Right atrium auricular region (tissue), 2 donors: ENCODE results near the gene STAP1. TPM values are rescaled to one million over a fixed set of nuclear protein-coding genes. Genes with fewer than 3 reads are reported as not detected.

Experiments
- DNase-seq: peaks from one replicate; pipeline ENCODE4 v3.0.0-alpha.2; 2019; ENCODE audit warnings: low spot score
- H3K27ac ChIP-seq, 2 donors: fragments of 200-600 bp; sonication (generic); 1 replicate in 1 of 2; 2 replicates in 1 of 2; pipeline ENCODE4 v1.5.1; 2016 to 2019
- H3K27me3 ChIP-seq, 2 donors: fragments of 200-600 bp; sonication (generic); one replicate each; pipeline versions ENCODE4 v1.5.1 to v1.6.0; 2017 to 2019
- H3K36me3 ChIP-seq: fragments of 200-600 bp; sonication (generic); one replicate; pipeline ENCODE4 v1.5.1; 2016
- H3K4me1 ChIP-seq, 2 donors: fragments of 200-600 bp; sonication (generic); one replicate each; pipeline versions ENCODE4 v1.5.1 to v1.6.0; 2017 to 2019
- H3K4me3 ChIP-seq, 2 donors: fragments of 200-600 bp; sonication (generic); 1 replicate in 1 of 2; 2 replicates in 1 of 2; pipeline ENCODE4 v1.5.1; 2017 to 2019; ENCODE audit warnings: mild to moderate bottlenecking in 1 of 2, moderate library complexity in 1 of 2
- H3K9me3 ChIP-seq, 2 donors: fragments of 200-600 bp; sonication (generic); one replicate each; pipeline ENCODE4 v1.5.1; 2019
- total RNA-seq, 2 donors: library from RNA; depleted of rRNA; stranded (reverse); fragments of >200 nt; gene quantifications; one replicate each; pipeline ENCODE4 v1.1.0, GENCODE V29; 2016
- TF ChIP-seq, protein P1 (sequence below), 2 donors: fragments of 200-600 bp; sonication (generic); IDR thresholded peaks; one replicate each; pipeline ENCODE4 v1.5.1; 2019; ENCODE audit warnings: antibody characterized with exemption in 2 of 2

STAP1 gene
- total RNA-seq, 2 donors from 2014 or later, result not detected

DNA sequence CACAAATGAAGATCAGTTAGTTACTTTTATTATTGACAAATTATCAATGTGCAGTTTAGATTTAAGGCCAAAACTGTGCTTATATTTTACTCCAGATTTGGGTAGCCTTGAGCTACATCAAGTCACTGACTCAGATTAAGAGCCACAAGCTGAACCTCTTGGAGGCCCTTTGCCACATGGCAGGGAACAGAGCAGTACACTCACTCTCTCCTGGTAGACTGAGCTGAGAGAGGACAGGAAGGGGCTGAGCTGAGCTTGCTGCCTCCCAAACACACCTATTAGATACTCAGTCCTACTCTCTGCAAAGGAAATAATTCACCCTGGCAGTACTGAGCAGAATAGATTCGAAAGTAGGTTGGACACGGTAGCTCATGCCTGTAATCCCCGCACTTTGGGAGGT lies 7.8 kb downstream of the STAP1 start:
- DNase-seq, result no peak
- Histone ChIP-seq H3K36me3 (no peaks in the 10 kb centered on the region), H3K4me3 (no peak overlapping the region), H3K9me3 (no peaks in the 10 kb centered on the region), H3K27ac (no peak overlapping the region), H3K4me1 (no peaks in the 10 kb centered on the region), H3K27me3 (no peaks in the 10 kb centered on the region)
- TF ChIP-seq, protein P1, sequence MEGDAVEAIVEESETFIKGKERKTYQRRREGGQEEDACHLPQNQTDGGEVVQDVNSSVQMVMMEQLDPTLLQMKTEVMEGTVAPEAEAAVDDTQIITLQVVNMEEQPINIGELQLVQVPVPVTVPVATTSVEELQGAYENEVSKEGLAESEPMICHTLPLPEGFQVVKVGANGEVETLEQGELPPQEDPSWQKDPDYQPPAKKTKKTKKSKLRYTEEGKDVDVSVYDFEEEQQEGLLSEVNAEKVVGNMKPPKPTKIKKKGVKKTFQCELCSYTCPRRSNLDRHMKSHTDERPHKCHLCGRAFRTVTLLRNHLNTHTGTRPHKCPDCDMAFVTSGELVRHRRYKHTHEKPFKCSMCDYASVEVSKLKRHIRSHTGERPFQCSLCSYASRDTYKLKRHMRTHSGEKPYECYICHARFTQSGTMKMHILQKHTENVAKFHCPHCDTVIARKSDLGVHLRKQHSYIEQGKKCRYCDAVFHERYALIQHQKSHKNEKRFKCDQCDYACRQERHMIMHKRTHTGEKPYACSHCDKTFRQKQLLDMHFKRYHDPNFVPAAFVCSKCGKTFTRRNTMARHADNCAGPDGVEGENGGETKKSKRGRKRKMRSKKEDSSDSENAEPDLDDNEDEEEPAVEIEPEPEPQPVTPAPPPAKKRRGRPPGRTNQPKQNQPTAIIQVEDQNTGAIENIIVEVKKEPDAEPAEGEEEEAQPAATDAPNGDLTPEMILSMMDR (IDR thresholded peaks at IDR 0.05), result no peak

GRCh38 chr4:67568820-67569219 lies 10.3 kb downstream of the STAP1 start:
- Histone ChIP-seq H3K4me3 (no peak overlapping the region), H3K36me3 (no peaks in the 10 kb centered on the region), H3K27me3 (no peaks in the 10 kb centered on the region), H3K4me1 (no peaks in the 10 kb centered on the region), H3K27ac (no peak overlapping the region), H3K9me3 (no peaks in the 10 kb centered on the region)
- DNase-seq, result no peak
- TF ChIP-seq, protein P1 (IDR thresholded peaks at IDR 0.05), result no peak

DNA sequence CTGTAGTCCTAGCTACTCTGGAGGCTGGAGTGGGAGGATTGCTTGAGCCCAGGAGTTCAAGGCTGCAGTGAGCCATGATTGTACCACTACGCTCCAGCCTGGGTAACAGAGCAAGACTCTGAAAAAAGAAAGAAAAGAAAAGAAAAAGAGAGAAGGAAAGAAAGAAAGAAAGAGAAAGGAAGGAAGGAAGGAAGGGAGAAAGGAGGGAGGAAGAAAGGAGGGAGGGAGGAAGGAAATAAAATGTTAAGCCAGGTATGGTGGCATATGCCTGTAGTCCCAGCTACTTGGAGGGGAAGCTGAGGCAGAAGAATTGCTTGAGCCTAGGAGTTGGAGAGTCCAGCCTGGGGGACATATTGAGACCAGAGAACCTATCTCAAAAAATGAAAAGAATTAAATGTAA lies 12.0 kb downstream of the STAP1 start:
- H3K36me3 ChIP-seq, result no peaks in the 10 kb centered on the region
- no peak overlapping the region for H3K27ac ChIP-seq
- no peaks in the 10 kb centered on the region for H3K27me3 ChIP-seq
- DNase-seq, result no peak
- TF ChIP-seq, protein P1 (IDR thresholded peaks at IDR 0.05), result no peak
- no peaks in the 10 kb centered on the region for H3K9me3 ChIP-seq
- no peaks in the 10 kb centered on the region for H3K4me1 ChIP-seq
- H3K4me3 ChIP-seq, result no peak overlapping the region

GRCh38 chr4:67571975-67572374 lies 13.4 kb downstream of the STAP1 start:
- no peaks in the 10 kb centered on the region for H3K36me3 ChIP-seq
- no peaks in the 10 kb centered on the region for H3K4me1 ChIP-seq
- DNase-seq, result no peak
- TF ChIP-seq, protein P1 (IDR thresholded peaks at IDR 0.05), result no peak
- H3K4me3 ChIP-seq, result no peak overlapping the region
- H3K27me3 ChIP-seq, result no peaks in the 10 kb centered on the region
- no peaks in the 10 kb centered on the region for H3K9me3 ChIP-seq
- H3K27ac ChIP-seq, result no peak overlapping the region

- H3K36me3 ChIP-seq, result no peaks in the 10 kb centered on the region
- H3K9me3 ChIP-seq, result no peaks in the 10 kb centered on the region
- H3K4me1 ChIP-seq, result no peaks in the 10 kb centered on the region
- TF ChIP-seq, protein P1 (IDR thresholded peaks at IDR 0.05), result no peak
- no peak overlapping the region for H3K27ac ChIP-seq
- DNase-seq, result no peak
- H3K4me3 ChIP-seq, result no peak overlapping the region
- H3K27me3 ChIP-seq, result no peaks in the 10 kb centered on the region
Observed at GRCh38 chr4:67573193-67573592, 14.7 kb downstream of the STAP1 start.

DNA sequence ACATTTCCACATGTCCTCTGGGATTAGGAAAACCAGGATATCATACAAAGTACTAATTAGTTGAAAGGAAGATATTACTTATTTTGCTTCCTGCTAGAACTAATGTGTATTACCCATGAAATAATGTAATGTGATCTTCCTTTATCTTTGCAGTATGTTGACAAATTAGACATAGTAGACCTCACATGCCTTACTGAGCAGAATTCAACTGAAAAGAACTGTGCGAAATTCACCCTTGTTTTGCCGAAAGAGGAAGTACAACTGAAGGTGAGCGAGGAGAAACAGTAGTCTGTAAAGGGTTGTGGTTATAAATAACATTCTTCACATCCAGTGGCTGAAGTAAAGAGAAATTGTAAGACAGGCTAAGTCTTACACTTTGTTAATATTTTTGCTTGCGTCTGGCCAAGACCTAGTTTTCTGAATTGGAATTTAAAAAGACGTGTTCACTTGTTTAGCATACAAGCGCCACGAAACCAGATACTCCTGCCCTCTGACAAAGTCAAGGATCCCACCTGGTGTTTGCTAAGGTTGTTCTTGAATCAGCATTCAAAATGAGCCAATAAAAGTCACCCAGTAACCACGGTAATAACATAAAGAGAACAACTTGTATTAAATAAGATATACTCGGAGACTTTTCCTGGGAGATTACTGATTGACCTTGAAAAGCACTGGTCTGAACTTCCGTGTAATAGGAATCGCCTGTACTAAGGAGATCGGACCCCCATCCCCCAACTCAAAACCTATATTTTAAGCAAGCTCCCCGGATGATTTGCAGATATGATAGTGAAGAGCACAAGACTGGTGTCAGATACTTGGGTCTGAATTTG lies 16.9 kb downstream of the STAP1 start:
- DNase-seq, result no peak
- Histone ChIP-seq H3K36me3 (no peaks in the 10 kb centered on the region), H3K4me1 (no peaks in the 10 kb centered on the region), H3K27ac (no peak overlapping the region), H3K9me3 (no peaks in the 10 kb centered on the region), H3K4me3 (no peak overlapping the region), H3K27me3 (no peaks in the 10 kb centered on the region)
- TF ChIP-seq, protein P1 (IDR thresholded peaks at IDR 0.05), result no peak
